SK-N-SH (cell line): Measurements from ENCODE around the gene PDE6D. TPM values are rescaled to one million over a fixed set of nuclear protein-coding genes. Genes with fewer than 3 reads are reported as not detected.
A peak's percentile ranks its signal among the peaks of the same experiment; 100 is the strongest.

Experiments
- CTCF ChIA-PET: fragments of 300-600, 350-600 bp; formaldehyde crosslinking; extraction: SDS; loops from one replicate; lab custom pipeline; 2021; lab: Yijun Ruan, JAX
- POLR2A ChIA-PET: fragments of 350-600 bp; sonication (Branson Sonifier 250); formaldehyde crosslinking; extraction: SDS; loops from one replicate; lab custom pipeline; 2020; ENCODE audit warnings: antibody characterized with exemption, inconsistent platforms; lab: Yijun Ruan, JAX
- DNase-seq: peaks from one replicate; pipeline ENCODE4 v3.0.0; 2012
- H2AFZ ChIP-seq: fragments of 200-600 bp; sonication (generic); 2 replicates; pipeline ENCODE4 v1.8.1; 2016; ENCODE audit warnings: antibody characterized with exemption, mild to moderate bottlenecking, low read depth
- H3F3A ChIP-seq: fragments of 200-600 bp; sonication (generic); replicated peaks from 2 replicates; pipeline ENCODE3; 2016; ENCODE audit warnings: antibody characterized with exemption, mild to moderate bottlenecking; ENCODE audit not compliant: insufficient read depth
- H3K27ac ChIP-seq, 2 experiments: fragments of 200-500 bp in 1 of 2; fragments of 200-600 bp in 1 of 2; sonication (Bioruptor generic) in 1 of 2; sonication (generic), shearing (Covaris generic) in 1 of 2; 2 replicates each; pipeline versions ENCODE4 v1.5.1 to v1.6.1; 2014 to 2016; ENCODE audit warnings: low read depth in 2 of 2, inconsistent platforms in 1 of 2, low read length in 1 of 2, mild to moderate bottlenecking in 1 of 2, mixed read lengths in 1 of 2
- H3K27me3 ChIP-seq: fragments of 200-600 bp; sonication (generic), shearing (Covaris generic); 2 replicates; pipeline ENCODE4 v1.6.1; 2016; ENCODE audit warnings: mixed run types; ENCODE audit not compliant: insufficient read depth
- H3K36me3 ChIP-seq, 2 experiments: fragments of 200-500 bp in 1 of 2; fragments of 200-600 bp in 1 of 2; sonication (Bioruptor generic) in 1 of 2; sonication (generic) in 1 of 2; replicated peaks in 1 of 2; 2 replicates each; pipeline versions ENCODE3 to v1.5.1; 2014 to 2016; ENCODE audit warnings: low read length in 1 of 2, mild to moderate bottlenecking in 1 of 2; ENCODE audit not compliant: insufficient read depth in 2 of 2, control insufficient read depth in 1 of 2
- H3K4me1 ChIP-seq, 2 experiments: fragments of 200-500 bp in 1 of 2; fragments of 200-600 bp in 1 of 2; sonication (Bioruptor generic) in 1 of 2; sonication (generic), shearing (Covaris generic) in 1 of 2; 2 replicates each; pipeline versions ENCODE4 v1.5.1 to v1.6.1; 2014 to 2016; ENCODE audit warnings: low read depth in 1 of 2, low read length in 1 of 2, mixed run types in 1 of 2; ENCODE audit not compliant: insufficient read depth in 2 of 2, control insufficient read depth in 1 of 2
- H3K4me2 ChIP-seq: fragments of 200-600 bp; sonication (generic), shearing (Covaris generic); 2 replicates; pipeline ENCODE4 v1.6.1; 2017; ENCODE audit warnings: mixed run types
- H3K4me3 ChIP-seq, 2 experiments: fragments of 200-500 bp in 1 of 2; fragments of 200-600 bp in 1 of 2; sonication (Bioruptor generic) in 1 of 2; sonication (generic), shearing (Covaris generic) in 1 of 2; 2 replicates each; pipeline versions ENCODE4 v1.5.1 to v1.8.1; 2014 to 2016; ENCODE audit warnings: low read depth in 2 of 2, inconsistent platforms in 1 of 2, low read length in 1 of 2, mild to moderate bottlenecking in 1 of 2, mixed read lengths in 1 of 2, moderate library complexity in 1 of 2
- H3K79me2 ChIP-seq: fragments of 200-600 bp; sonication (generic); 2 replicates; pipeline ENCODE4 v1.8.1; 2017; ENCODE audit warnings: mild to moderate bottlenecking; ENCODE audit not compliant: insufficient read depth
- H3K9ac ChIP-seq: fragments of 200-600 bp; sonication (generic); 2 replicates; pipeline ENCODE4 v1.6.1; 2017; ENCODE audit warnings: mixed run types
- H3K9me2 ChIP-seq: fragments of 200-600 bp; sonication (generic); 2 replicates; pipeline ENCODE4 v1.6.1; 2017; ENCODE audit warnings: mixed run types
- H3K9me3 ChIP-seq: fragments of 200-600 bp; sonication (generic); 2 replicates; pipeline ENCODE4 v1.6.1; 2017; ENCODE audit warnings: mixed run types, mild to moderate bottlenecking, moderate library complexity
- H4K20me1 ChIP-seq: fragments of 200-600 bp; sonication (generic); 2 replicates; pipeline ENCODE4 v1.6.1; 2017; ENCODE audit warnings: mild to moderate bottlenecking, mixed run types; ENCODE audit not compliant: insufficient read depth
- CHD2 ChIP-seq: fragments of 150-350 bp; IDR thresholded peaks from 2 replicates; pipeline ENCODE4 v1.6.1; 2018; ENCODE audit warnings: low read length; ENCODE audit not compliant: partially characterized antibody
- CTCF ChIP-seq: fragments of 200-600 bp; sonication (generic); IDR thresholded peaks from 2 replicates; pipeline ENCODE4 v1.6.1; 2017; ENCODE audit warnings: antibody characterized with exemption, mild to moderate bottlenecking, moderate library complexity
- EP300 ChIP-seq, 2 experiments: IDR thresholded peaks; 2 replicates each; pipeline versions ENCODE4 v1.4.0 to v1.6.1; 2012; ENCODE audit warnings: borderline replicate concordance in 1 of 2, low read depth in 1 of 2, low read length in 1 of 2
- FOSL2 ChIP-seq: IDR thresholded peaks from 2 replicates; pipeline ENCODE4 v1.4.0; 2012; ENCODE audit warnings: low read depth, mild to moderate bottlenecking, moderate library complexity, borderline replicate concordance
- FOXJ3 ChIP-seq: sonication (generic); formaldehyde crosslinking; IDR thresholded peaks from 2 replicates; pipeline ENCODE4 v1.5.1; 2020; ENCODE audit warnings: mild to moderate bottlenecking, missing genetic modification reagents
- GATA2 ChIP-seq: sonication (generic); formaldehyde crosslinking; IDR thresholded peaks from 2 replicates; pipeline ENCODE4 v1.5.0; 2020; ENCODE audit warnings: mild to moderate bottlenecking, missing genetic modification reagents
- JUND ChIP-seq: IDR thresholded peaks from 2 replicates; pipeline ENCODE4 v1.4.0; 2012
- NFIC ChIP-seq: IDR thresholded peaks from 2 replicates; pipeline ENCODE4 v1.4.0; 2012; ENCODE audit warnings: borderline replicate concordance
- NRF1 ChIP-seq: IDR thresholded peaks from 2 replicates; pipeline ENCODE4 v1.6.1; 2012; ENCODE audit warnings: low read depth, mild to moderate bottlenecking, low read length
- PBX3 ChIP-seq: IDR thresholded peaks from 2 replicates; pipeline ENCODE4; 2012
- RAD21 ChIP-seq: IDR thresholded peaks from 2 replicates; pipeline ENCODE4 v1.6.1; 2012; ENCODE audit warnings: mild to moderate bottlenecking, low read length
- RCOR1 ChIP-seq: fragments of 150-350 bp; IDR thresholded peaks from 2 replicates; pipeline ENCODE4 v1.6.1; 2017; ENCODE audit warnings: antibody characterized with exemption, low read length
- YY1 ChIP-seq: IDR thresholded peaks from 2 replicates; pipeline ENCODE4 v1.4.0; 2012; ENCODE audit warnings: low read depth, mild to moderate bottlenecking
- ZBTB33 ChIP-seq: IDR thresholded peaks from 2 replicates; pipeline ENCODE4 v1.4.0; 2012; ENCODE audit warnings: low read depth, borderline replicate concordance
- whole genome bisulfite sequencing: methylation state at CpG from one replicate; pipeline ENCODE4 v1.1.6; 2017; ENCODE audit warnings: low lambda C conversion rate; 5-methylcytosine and 5-hydroxymethylcytosine counted together
- polyA plus RNA-seq, 3 experiments: library from polyadenylated mRNA; depleted of rRNA; stranded (reverse); fragments of >200 nt; gene quantifications; 2 replicates each; pipeline ENCODE4 v1.2.3, GENCODE V29; 2012

The PDE6D gene
- polyA plus RNA-seq, 1 of the 3 experiments (the other 2 are of a cell fraction), result 33.9 TPM

- Histone ChIP-seq H3F3A (peaks cover 5% of the 10 kb centered on the region), H3K4me3 (no peak overlapping the region; a peak in 1 of 4 replicates), H3K4me2 (no peak overlapping the region), H3K27ac (peak overlapping the region; percentile 2 to 91; a peak in 3 of 4 replicates), H3K36me3 (peaks cover 59 to 68% of the 10 kb centered on the region in 2 experiments), H3K9ac (no peak overlapping the region), H4K20me1 (peaks cover 19% of the 10 kb centered on the region), H3K27me3 (no peaks in the 10 kb centered on the region), H3K9me2 (no peaks in the 10 kb centered on the region), H3K4me1 (peaks cover 0 to 29% of the 10 kb centered on the region in 2 experiments; a peak in 2 of 4 replicates), H2AFZ (no peak overlapping the region), H3K9me3 (no peaks in the 10 kb centered on the region), H3K79me2 (peaks cover 44% of the 10 kb centered on the region)
- POLR2A ChIA-PET, result interaction anchor here (1.0 to 2.1 kb wide), 5 partner anchors 82 to 331 kb away, joined by 3 to 9 read pairs (median 4); partner anchors contain the start of genes NCL and PTMA
- TF ChIP-seq GATA2 (CRISPR knock-in tag) (peak; percentile 95), JUND (no peak), ZBTB33 (no peak), CHD2 (peak; percentile 8), YY1 (no peak), NFIC (peak; percentile 53; the same call in 1 of the 2 replicates), CTCF (peak; percentile 63), FOSL2 (no peak), PBX3 (peak; percentile 46; the same call in 1 of the 2 replicates), FOXJ3 (CRISPR knock-in tag) (peak; percentile 85), RCOR1 (peak; percentile 3; the same call in 1 of the 2 replicates), RAD21 (peak; percentile 28; the same call in 1 of the 2 replicates), NRF1 (no peak), EP300 (IDR thresholded peaks at IDR 0.05; ENCODE audit: borderline replicate concordance in 1 of 2, low read depth in 1 of 2, low read length in 1 of 2) (peak in 1 of 2 experiments; percentile 71; a peak in 2 of 4 replicates)
- peak; percentile 78 for DNase-seq
- CTCF ChIA-PET, result interaction anchor here (0.9 to 3.2 kb wide), 16 partner anchors 9 to 678 kb away, joined by 3 to 25 read pairs (median 6); partner anchors contain the start of genes COPS7B and PDE6D
- WGBS, result 53% methylated on average over 9 of the region's 9 CpGs
Measured at GRCh38 chr2:231795525-231796327, 14.6 kb upstream of the PDE6D start.
